Ishikawa (cell line): ENCODE measurements around the gene REPS1.

ENCODE experiments used
- CEBPB ChIP-seq: IDR thresholded peaks from 2 replicates; pipeline ENCODE4 v1.6.1; 2012
- CREB1 ChIP-seq: IDR thresholded peaks from 2 replicates; pipeline ENCODE4 v1.6.1; 2012; ENCODE audit warnings: low read depth
- EGR1 ChIP-seq: IDR thresholded peaks from 2 replicates; pipeline ENCODE4 v1.6.1; 2012
- EP300 ChIP-seq: IDR thresholded peaks from 2 replicates; pipeline ENCODE4 v1.6.1; 2012; ENCODE audit warnings: borderline replicate concordance
- FOXM1 ChIP-seq: IDR thresholded peaks from 2 replicates; pipeline ENCODE4 v1.6.1; 2012; ENCODE audit warnings: low read depth, borderline replicate concordance
- NFIC ChIP-seq: IDR thresholded peaks from 2 replicates; pipeline ENCODE4 v1.6.1; 2012
- RAD21 ChIP-seq: IDR thresholded peaks from 2 replicates; pipeline ENCODE4 v1.6.1; 2012; ENCODE audit warnings: low read depth
- TAF1 ChIP-seq: IDR thresholded peaks from 2 replicates; pipeline ENCODE4 v1.6.1; 2012; ENCODE audit warnings: low read depth, mild to moderate bottlenecking
- TCF12 ChIP-seq: IDR thresholded peaks from 2 replicates; pipeline ENCODE4 v1.6.1; 2012; ENCODE audit warnings: low read depth
- TEAD4 ChIP-seq: IDR thresholded peaks from 2 replicates; pipeline ENCODE4 v1.6.1; 2012
- YY1 ChIP-seq: IDR thresholded peaks from 2 replicates; pipeline ENCODE4 v1.6.1; 2012; ENCODE audit warnings: low read depth
- ZBTB7A ChIP-seq: IDR thresholded peaks from 2 replicates; pipeline ENCODE4 v1.6.1; 2012; ENCODE audit warnings: low read depth
- TF ChIP-seq, protein P1 (sequence below): IDR thresholded peaks from 2 replicates; pipeline ENCODE4 v1.6.1; 2012; ENCODE audit warnings: low read depth, mild to moderate bottlenecking
- TF ChIP-seq, protein P2 (sequence below): IDR thresholded peaks from 2 replicates; pipeline ENCODE4 v1.6.1; 2012
- TF ChIP-seq, protein P3 (sequence below): IDR thresholded peaks from 2 replicates; pipeline ENCODE4 v1.6.1; 2012

Gene REPS1

DNA sequence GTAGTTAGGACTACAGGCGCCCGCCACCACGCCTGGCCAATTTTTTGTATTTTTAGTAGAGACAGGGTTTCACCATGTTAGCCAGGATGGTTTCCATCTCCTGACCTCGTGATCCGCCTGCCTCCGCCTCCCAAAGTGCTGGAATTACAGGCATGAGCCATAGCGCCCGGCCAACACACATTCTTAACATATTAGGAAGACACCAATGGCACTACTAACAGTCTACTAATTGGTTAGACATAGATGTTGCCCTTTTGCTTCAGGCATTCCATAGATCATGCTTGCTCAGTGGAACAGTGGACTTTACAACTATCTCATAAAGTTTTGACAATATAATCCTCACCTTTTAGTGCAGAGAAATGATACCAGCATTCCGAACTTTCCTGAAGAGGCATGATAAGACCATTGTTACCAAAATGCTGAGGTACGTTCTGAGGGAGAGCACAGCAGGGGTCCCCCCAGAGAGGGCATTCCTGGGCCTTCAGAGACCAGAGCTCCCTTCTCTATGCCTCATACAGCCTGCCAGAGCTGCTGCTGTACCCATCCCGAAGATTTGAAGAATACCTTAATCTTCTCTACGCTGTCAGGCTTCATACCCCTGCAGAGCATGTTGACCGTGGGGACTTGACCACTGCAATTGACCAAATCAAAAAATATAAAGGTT lies 102.8 kb downstream of the REPS1 start:
- TF ChIP-seq EGR1 (no peak), NFIC (no peak), YY1 (no peak), CEBPB (no peak), TCF12 (no peak), TAF1 (no peak), FOXM1 (no peak), CREB1 (no peak), EP300 (no peak), TEAD4 (no peak), RAD21 (no peak), ZBTB7A (no peak)
- TF ChIP-seq, protein P1, sequence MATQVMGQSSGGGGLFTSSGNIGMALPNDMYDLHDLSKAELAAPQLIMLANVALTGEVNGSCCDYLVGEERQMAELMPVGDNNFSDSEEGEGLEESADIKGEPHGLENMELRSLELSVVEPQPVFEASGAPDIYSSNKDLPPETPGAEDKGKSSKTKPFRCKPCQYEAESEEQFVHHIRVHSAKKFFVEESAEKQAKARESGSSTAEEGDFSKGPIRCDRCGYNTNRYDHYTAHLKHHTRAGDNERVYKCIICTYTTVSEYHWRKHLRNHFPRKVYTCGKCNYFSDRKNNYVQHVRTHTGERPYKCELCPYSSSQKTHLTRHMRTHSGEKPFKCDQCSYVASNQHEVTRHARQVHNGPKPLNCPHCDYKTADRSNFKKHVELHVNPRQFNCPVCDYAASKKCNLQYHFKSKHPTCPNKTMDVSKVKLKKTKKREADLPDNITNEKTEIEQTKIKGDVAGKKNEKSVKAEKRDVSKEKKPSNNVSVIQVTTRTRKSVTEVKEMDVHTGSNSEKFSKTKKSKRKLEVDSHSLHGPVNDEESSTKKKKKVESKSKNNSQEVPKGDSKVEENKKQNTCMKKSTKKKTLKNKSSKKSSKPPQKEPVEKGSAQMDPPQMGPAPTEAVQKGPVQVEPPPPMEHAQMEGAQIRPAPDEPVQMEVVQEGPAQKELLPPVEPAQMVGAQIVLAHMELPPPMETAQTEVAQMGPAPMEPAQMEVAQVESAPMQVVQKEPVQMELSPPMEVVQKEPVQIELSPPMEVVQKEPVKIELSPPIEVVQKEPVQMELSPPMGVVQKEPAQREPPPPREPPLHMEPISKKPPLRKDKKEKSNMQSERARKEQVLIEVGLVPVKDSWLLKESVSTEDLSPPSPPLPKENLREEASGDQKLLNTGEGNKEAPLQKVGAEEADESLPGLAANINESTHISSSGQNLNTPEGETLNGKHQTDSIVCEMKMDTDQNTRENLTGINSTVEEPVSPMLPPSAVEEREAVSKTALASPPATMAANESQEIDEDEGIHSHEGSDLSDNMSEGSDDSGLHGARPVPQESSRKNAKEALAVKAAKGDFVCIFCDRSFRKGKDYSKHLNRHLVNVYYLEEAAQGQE = no peak
- TF ChIP-seq, protein P2, sequence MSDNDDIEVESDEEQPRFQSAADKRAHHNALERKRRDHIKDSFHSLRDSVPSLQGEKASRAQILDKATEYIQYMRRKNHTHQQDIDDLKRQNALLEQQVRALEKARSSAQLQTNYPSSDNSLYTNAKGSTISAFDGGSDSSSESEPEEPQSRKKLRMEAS = no peak
- TF ChIP-seq, protein P3, sequence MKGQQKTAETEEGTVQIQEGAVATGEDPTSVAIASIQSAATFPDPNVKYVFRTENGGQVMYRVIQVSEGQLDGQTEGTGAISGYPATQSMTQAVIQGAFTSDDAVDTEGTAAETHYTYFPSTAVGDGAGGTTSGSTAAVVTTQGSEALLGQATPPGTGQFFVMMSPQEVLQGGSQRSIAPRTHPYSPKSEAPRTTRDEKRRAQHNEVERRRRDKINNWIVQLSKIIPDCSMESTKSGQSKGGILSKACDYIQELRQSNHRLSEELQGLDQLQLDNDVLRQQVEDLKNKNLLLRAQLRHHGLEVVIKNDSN = no peak

DNA sequence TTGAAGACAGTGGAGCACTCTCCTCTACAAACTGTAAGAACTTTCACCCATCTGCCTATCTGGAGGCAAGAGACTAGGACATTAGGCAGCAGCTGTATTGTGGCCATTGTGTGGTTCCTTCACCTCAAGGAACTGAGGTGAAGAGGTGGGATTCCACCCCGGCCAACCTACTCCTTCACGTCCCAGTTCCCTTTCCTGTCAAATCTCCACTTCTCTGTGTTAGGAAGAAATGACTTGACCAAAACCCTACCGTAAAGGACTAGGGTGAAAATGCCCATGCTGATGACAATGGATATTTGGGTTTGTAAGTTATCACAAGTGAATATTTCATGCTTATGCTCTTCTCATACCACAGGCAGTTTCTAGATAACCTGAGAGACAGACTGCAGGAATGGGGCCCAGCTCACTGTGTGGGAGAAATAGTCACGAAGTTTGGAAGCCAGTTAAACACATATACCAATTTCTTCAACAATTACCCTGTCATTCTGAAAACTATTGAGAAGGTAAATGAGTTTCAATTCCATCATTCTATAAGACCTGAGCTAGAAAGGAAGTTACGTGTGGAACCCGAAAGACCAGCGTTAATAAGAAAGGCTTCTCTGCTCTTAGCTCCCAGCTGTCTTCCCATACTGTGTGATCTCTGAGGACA lies 105.6 kb downstream of the REPS1 start:
- TF ChIP-seq TEAD4 (no peak), ZBTB7A (no peak), RAD21 (no peak), CREB1 (no peak), FOXM1 (no peak), CEBPB (no peak), EGR1 (no peak)
- TF ChIP-seq, protein P2 = no peak

DNA sequence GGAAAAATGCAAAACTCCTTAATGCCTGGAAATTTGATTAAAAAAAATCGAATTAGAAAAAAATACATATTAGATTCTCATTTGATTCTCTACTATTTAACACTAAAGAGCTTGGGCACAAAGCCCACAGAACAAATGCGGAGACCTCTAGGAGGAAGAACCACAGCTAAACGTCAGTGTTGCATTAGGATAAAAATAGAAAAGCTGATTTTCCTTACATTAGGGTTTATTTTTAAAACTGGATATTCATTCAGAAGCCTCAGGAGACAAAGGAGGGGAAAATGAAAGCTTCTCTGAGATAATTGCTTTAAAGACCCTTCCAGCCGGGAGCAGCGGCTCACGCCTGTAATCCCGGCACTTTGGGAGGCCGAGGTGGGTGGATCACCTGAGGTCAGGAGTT lies 114.9 kb downstream of the REPS1 start:
- TF ChIP-seq NFIC (no peak), FOXM1 (no peak), TAF1 (no peak), TCF12 (no peak), YY1 (no peak), RAD21 (no peak), ZBTB7A (no peak), EP300 (no peak), CEBPB (no peak), EGR1 (no peak), CREB1 (no peak), TEAD4 (no peak)
- TF ChIP-seq, protein P2 = no peak
- TF ChIP-seq, protein P3 = no peak
- TF ChIP-seq, protein P1 = no peak

DNA sequence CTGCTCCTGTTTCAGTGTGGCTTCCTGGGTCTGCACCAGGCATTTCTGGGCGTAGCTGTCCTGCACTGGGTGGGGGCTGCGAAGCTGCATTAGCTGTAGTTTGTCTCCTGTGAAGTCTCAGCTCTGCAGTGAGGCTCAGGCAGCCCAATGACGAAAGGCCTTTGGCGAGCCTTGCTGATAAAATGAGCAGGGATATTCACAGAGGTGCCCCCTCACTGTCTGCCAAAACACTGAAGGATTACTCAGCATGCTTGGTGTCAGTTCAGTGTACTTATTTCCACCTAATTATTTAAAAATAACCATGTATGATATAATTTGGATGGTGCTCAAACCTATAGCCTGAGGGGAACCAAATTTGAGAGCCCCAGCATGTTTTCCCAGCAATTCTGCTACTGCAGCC lies 118.7 kb downstream of the REPS1 start:
- no peak for TF ChIP-seq TEAD4
- TF ChIP-seq, protein P2 = no peak
- no peak for TF ChIP-seq NFIC
- TF ChIP-seq RAD21 = no peak
- TF ChIP-seq, protein P3 = no peak
- TF ChIP-seq CEBPB = no peak
- no peak for TF ChIP-seq FOXM1
- TF ChIP-seq ZBTB7A = no peak
- no peak for TF ChIP-seq CREB1
- no peak for TF ChIP-seq TAF1
- no peak for TF ChIP-seq EGR1
- TF ChIP-seq YY1 = no peak
- no peak for TF ChIP-seq EP300
- TF ChIP-seq TCF12 = no peak
- TF ChIP-seq, protein P1 = no peak
